Measurements from ENCODE around the gene OR4N2.
A peak's percentile ranks its signal among the peaks of the same experiment; 100 is the strongest.
"Not testable (repeated sequence)": the region's sequence is repeated elsewhere in the genome, so short reads cannot be mapped to it uniquely, and the experiment has no call there.

The OR4N2 gene

DNA sequence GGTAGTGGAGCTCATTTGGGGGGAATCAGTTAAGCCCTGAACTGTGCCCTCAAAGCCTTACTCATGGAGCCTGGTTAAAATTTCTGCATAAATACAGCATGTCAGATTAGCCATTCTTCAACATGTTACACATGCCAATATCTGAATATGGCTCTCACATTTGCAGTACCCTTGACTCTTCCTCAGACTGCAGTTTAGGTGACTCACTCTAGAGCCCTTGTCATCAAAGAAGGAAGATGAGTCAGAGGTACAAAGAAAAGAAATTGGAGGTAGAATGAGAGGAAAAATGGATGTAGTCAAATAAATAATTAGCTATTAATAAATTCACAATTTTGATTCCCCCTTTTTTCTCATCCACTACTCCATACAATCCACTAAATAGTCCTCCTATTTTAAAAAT, 47.8 kb downstream of the OR4N2 start:
- Histone ChIP-seq H3K4me1 (no peaks in the 10 kb centered on the region), H3K4me3 (ENCODE audit: low read depth, low read length) (no peak overlapping the region), H3K4me2 (ENCODE audit: low read length) (no peak overlapping the region), H3K79me2 (no peaks in the 10 kb centered on the region), H3K36me3 (ENCODE audit: control insufficient read depth, insufficient read depth, low read length) (no peaks in the 10 kb centered on the region), H3K9me3 (ENCODE audit: control insufficient read depth, low read length) (no peaks in the 10 kb centered on the region), H2AFZ (no peak overlapping the region), H3K9ac (no peak overlapping the region), H3K27me3 (ENCODE audit: control insufficient read depth, insufficient read depth, low read length) (no peaks in the 10 kb centered on the region), H3K27ac (no peak overlapping the region)
- TF ChIP-seq, protein P1, sequence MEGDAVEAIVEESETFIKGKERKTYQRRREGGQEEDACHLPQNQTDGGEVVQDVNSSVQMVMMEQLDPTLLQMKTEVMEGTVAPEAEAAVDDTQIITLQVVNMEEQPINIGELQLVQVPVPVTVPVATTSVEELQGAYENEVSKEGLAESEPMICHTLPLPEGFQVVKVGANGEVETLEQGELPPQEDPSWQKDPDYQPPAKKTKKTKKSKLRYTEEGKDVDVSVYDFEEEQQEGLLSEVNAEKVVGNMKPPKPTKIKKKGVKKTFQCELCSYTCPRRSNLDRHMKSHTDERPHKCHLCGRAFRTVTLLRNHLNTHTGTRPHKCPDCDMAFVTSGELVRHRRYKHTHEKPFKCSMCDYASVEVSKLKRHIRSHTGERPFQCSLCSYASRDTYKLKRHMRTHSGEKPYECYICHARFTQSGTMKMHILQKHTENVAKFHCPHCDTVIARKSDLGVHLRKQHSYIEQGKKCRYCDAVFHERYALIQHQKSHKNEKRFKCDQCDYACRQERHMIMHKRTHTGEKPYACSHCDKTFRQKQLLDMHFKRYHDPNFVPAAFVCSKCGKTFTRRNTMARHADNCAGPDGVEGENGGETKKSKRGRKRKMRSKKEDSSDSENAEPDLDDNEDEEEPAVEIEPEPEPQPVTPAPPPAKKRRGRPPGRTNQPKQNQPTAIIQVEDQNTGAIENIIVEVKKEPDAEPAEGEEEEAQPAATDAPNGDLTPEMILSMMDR (IDR thresholded peaks at IDR 0.05) = no peak

GRCh38 chr14:19866061-19866669, 62.6 kb downstream of the OR4N2 start:
- H3K4me2 ChIP-seq (ENCODE audit: low read length); H3K4me1 ChIP-seq; H3K27ac ChIP-seq; H3K36me3 ChIP-seq (ENCODE audit: control insufficient read depth, insufficient read depth, low read length); H3K9me3 ChIP-seq (ENCODE audit: control insufficient read depth, low read length); H3K4me3 ChIP-seq (ENCODE audit: low read depth, low read length); H2AFZ ChIP-seq; H3K27me3 ChIP-seq (ENCODE audit: control insufficient read depth, insufficient read depth, low read length); H3K79me2 ChIP-seq; H3K9ac ChIP-seq: not testable (repeated sequence)

GRCh38 chr14:19873178-19873577, 69.6 kb downstream of the OR4N2 start:
- H3K4me3 ChIP-seq (ENCODE audit: low read depth, low read length) = no peak overlapping the region
- H3K9ac ChIP-seq = no peak overlapping the region
- no peaks in the 10 kb centered on the region for H3K27me3 ChIP-seq (ENCODE audit: control insufficient read depth, insufficient read depth, low read length)
- no peak overlapping the region for H3K4me2 ChIP-seq (ENCODE audit: low read length)
- H3K9me3 ChIP-seq (ENCODE audit: control insufficient read depth, low read length) = no peaks in the 10 kb centered on the region
- no peaks in the 10 kb centered on the region for H3K4me1 ChIP-seq
- no peak overlapping the region for H2AFZ ChIP-seq
- H3K36me3 ChIP-seq (ENCODE audit: control insufficient read depth, insufficient read depth, low read length) = no peaks in the 10 kb centered on the region
- TF ChIP-seq, protein P1 (IDR thresholded peaks at IDR 0.05) = no peak
- H3K79me2 ChIP-seq = no peaks in the 10 kb centered on the region
- no peak overlapping the region for H3K27ac ChIP-seq

GRCh38 chr14:19874842-19875241, 71.3 kb downstream of the OR4N2 start, which contains the start of gene OR4K2:
Gene OR4K2 (plus strand): TSS chr14:19875142. CDS start chr14:19876268, 1,126 bp downstream.
- Histone ChIP-seq H3K27me3 (ENCODE audit: control insufficient read depth, insufficient read depth, low read length) (no peaks in the 10 kb centered on the region), H3K79me2 (no peaks in the 10 kb centered on the region), H3K27ac (no peak within 1 kb of the TSS), H3K9me3 (ENCODE audit: control insufficient read depth, low read length) (no peaks in the 10 kb centered on the region), H3K4me2 (ENCODE audit: low read length) (no peak within 1 kb of the TSS), H3K4me1 (no peaks in the 10 kb centered on the region), H3K9ac (no peak within 1 kb of the TSS), H2AFZ (no peak within 1 kb of the TSS), H3K36me3 (ENCODE audit: control insufficient read depth, insufficient read depth, low read length) (no peaks in the 10 kb centered on the region), H3K4me3 (ENCODE audit: low read depth, low read length) (no peak within 1 kb of the TSS)
- TF ChIP-seq, protein P1 (IDR thresholded peaks at IDR 0.05) = no peak

- Histone ChIP-seq H3K4me2 (ENCODE audit: low read length) (no peak overlapping the region), H3K4me3 (ENCODE audit: low read depth, low read length) (no peak overlapping the region), H3K27ac (no peak overlapping the region), H3K27me3 (ENCODE audit: control insufficient read depth, insufficient read depth, low read length) (no peaks in the 10 kb centered on the region), H3K36me3 (ENCODE audit: control insufficient read depth, insufficient read depth, low read length) (no peaks in the 10 kb centered on the region), H3K79me2 (no peaks in the 10 kb centered on the region), H3K4me1 (no peaks in the 10 kb centered on the region), H3K9ac (no peak overlapping the region), H2AFZ (no peak overlapping the region), H3K9me3 (ENCODE audit: control insufficient read depth, low read length) (no peaks in the 10 kb centered on the region)
- TF ChIP-seq, protein P1 (IDR thresholded peaks at IDR 0.05) = peak; percentile 37
Measured at GRCh38 chr14:19878029-19878642, 74.6 kb downstream of the OR4N2 start.
